ENCODE results near the gene TMEM271.

- no peak for TF ChIP-seq CTCF (IDR thresholded peaks at IDR 0.05; ENCODE audit: low read depth, low read length, missing input control)
- TF ChIP-seq SP1 (IDR thresholded peaks at IDR 0.05) = no peak
- no peak for TF ChIP-seq GABPA (IDR thresholded peaks at IDR 0.05 in 1 of 2, conservative IDR thresholded peaks at IDR 0.05 in 1 of 2)
- TF ChIP-seq FOXA1 (IDR thresholded peaks at IDR 0.05) = no peak
Measured at GRCh38 chr4:560731-561291, 15.3 kb downstream of the TMEM271 start.

All from liver (tissue), 3 donors.